SK-N-SH (cell line): ENCODE measurements around the gene MRPS9.

Experiments used
- ELF1 ChIP-seq: IDR thresholded peaks from 2 replicates; pipeline ENCODE4 v1.4.0; 2012
- FOXM1 ChIP-seq: IDR thresholded peaks from 2 replicates; pipeline ENCODE4 v1.4.0; 2012; ENCODE audit warnings: low read depth, mild to moderate bottlenecking
- JUND ChIP-seq: IDR thresholded peaks from 2 replicates; pipeline ENCODE4 v1.4.0; 2012
- MXI1 ChIP-seq: IDR thresholded peaks from 2 replicates; pipeline ENCODE4 v1.6.1; 2012; ENCODE audit warnings: mild to moderate bottlenecking, low read depth, low read length, improper control_type of control experiment
- NRF1 ChIP-seq: IDR thresholded peaks from 2 replicates; pipeline ENCODE4 v1.6.1; 2012; ENCODE audit warnings: low read depth, mild to moderate bottlenecking, low read length
- RAD21 ChIP-seq: IDR thresholded peaks from 2 replicates; pipeline ENCODE4 v1.6.1; 2012; ENCODE audit warnings: mild to moderate bottlenecking, low read length
- SMC3 ChIP-seq: IDR thresholded peaks from 2 replicates; pipeline ENCODE4 v1.6.1; 2012; ENCODE audit warnings: low read depth, low read length, improper control_type of control experiment
- TAF1 ChIP-seq: IDR thresholded peaks from 2 replicates; pipeline ENCODE4 v1.6.1; 2012; ENCODE audit warnings: low read depth, mild to moderate bottlenecking, low read length, moderate library complexity, borderline replicate concordance
- TF ChIP-seq, protein P1 (sequence below): fragments of 200-600 bp; sonication (generic); IDR thresholded peaks from 2 replicates; pipeline ENCODE4 v1.6.1; 2017; ENCODE audit warnings: antibody characterized with exemption, mild to moderate bottlenecking, moderate library complexity
- TF ChIP-seq, protein P2 (sequence below): fragments of 150-350 bp; IDR thresholded peaks from 2 replicates; pipeline ENCODE4 v1.6.1; 2017; ENCODE audit warnings: antibody characterized with exemption, low read length, low read depth, borderline replicate concordance
- TF ChIP-seq, protein P3 (sequence below): IDR thresholded peaks from 2 replicates; pipeline ENCODE4 v1.4.0; 2012; ENCODE audit warnings: low read depth, borderline replicate concordance

DNA sequence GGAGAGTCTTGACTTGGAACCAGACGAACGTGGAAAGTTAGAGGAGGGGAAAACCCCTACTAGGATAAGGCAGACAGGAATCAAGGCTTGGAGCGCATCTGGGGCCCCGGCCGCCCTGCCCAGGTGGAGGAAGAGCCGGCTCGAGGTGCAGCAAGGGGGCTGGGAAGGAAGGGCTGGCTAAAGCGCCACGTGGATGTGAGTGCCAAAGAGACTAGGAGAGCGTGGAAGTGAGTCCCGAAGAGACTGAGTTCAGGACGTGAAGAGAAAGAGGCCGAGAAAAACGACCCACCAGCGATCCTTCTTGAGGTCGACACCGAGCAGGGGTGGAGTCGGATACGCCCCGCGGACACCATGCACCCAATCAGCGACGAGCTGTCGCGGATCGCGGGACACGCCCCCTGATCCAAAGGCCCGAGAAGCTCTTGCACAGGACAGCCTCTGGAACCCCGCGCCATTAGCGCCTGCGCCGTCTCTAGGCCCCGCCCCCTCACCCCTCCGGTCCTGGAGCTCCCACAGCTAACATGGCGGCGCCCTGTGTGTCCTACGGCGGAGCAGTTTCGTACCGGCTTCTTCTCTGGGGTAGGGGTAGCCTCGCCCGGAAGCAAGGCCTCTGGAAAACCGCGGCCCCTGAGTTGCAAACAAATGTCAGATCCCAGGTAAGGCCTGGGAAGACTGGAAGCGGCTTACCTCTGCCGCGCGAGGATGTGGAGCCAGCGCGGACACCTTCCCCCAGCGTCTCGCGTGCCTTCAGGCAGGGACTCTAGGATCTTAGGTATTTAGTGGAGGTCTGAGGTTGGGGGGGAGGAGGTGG, at the start of gene MRPS9:
- TF ChIP-seq, protein P1, sequence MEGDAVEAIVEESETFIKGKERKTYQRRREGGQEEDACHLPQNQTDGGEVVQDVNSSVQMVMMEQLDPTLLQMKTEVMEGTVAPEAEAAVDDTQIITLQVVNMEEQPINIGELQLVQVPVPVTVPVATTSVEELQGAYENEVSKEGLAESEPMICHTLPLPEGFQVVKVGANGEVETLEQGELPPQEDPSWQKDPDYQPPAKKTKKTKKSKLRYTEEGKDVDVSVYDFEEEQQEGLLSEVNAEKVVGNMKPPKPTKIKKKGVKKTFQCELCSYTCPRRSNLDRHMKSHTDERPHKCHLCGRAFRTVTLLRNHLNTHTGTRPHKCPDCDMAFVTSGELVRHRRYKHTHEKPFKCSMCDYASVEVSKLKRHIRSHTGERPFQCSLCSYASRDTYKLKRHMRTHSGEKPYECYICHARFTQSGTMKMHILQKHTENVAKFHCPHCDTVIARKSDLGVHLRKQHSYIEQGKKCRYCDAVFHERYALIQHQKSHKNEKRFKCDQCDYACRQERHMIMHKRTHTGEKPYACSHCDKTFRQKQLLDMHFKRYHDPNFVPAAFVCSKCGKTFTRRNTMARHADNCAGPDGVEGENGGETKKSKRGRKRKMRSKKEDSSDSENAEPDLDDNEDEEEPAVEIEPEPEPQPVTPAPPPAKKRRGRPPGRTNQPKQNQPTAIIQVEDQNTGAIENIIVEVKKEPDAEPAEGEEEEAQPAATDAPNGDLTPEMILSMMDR = no peak
- peak; percentile 66 for TF ChIP-seq NRF1
- peak; percentile 92 for TF ChIP-seq TAF1
- TF ChIP-seq SMC3 = no peak
- TF ChIP-seq RAD21 = no peak
- peak; percentile 68; the same call in 1 of the 2 replicates for TF ChIP-seq MXI1
- TF ChIP-seq FOXM1 = no peak
- TF ChIP-seq, protein P2, sequence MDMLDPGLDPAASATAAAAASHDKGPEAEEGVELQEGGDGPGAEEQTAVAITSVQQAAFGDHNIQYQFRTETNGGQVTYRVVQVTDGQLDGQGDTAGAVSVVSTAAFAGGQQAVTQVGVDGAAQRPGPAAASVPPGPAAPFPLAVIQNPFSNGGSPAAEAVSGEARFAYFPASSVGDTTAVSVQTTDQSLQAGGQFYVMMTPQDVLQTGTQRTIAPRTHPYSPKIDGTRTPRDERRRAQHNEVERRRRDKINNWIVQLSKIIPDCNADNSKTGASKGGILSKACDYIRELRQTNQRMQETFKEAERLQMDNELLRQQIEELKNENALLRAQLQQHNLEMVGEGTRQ = no peak
- TF ChIP-seq, protein P3, sequence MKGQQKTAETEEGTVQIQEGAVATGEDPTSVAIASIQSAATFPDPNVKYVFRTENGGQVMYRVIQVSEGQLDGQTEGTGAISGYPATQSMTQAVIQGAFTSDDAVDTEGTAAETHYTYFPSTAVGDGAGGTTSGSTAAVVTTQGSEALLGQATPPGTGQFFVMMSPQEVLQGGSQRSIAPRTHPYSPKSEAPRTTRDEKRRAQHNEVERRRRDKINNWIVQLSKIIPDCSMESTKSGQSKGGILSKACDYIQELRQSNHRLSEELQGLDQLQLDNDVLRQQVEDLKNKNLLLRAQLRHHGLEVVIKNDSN = no peak
- TF ChIP-seq JUND = no peak
- no peak for TF ChIP-seq ELF1
